HG03135 (cell line): ENCODE measurements around the gene TEDC1.

ENCODE experiments used
- ATAC-seq: cut with Tn5 transposase; IDR thresholded peaks from one replicate; pipeline ENCODE4 v1.9.1; 2021; ENCODE audit warnings: mild to moderate bottlenecking, moderate library complexity; ENCODE audit not compliant: unreplicated experiment

TEDC1 gene

GRCh38 chr14:105456736-105457617, 34.1 kb upstream of the TEDC1 start:
- no peak for ATAC-seq

- no peak for ATAC-seq
Observed at GRCh38 chr14:105458010-105458409, 33.0 kb upstream of the TEDC1 start.

- ATAC-seq = no peak
Observed at GRCh38 chr14:105458571-105458970, 32.5 kb upstream of the TEDC1 start.

GRCh38 chr14:105460116-105460515, 30.9 kb upstream of the TEDC1 start:
- ATAC-seq = no peak

- ATAC-seq = no peak
Observed at GRCh38 chr14:105460616-105461015, 30.4 kb upstream of the TEDC1 start.

GRCh38 chr14:105461903-105462302, 29.1 kb upstream of the TEDC1 start:
- no peak for ATAC-seq

- no peak for ATAC-seq
Observed at GRCh38 chr14:105464501-105464900, 26.5 kb upstream of the TEDC1 start.

GRCh38 chr14:105465209-105466031, 25.6 kb upstream of the TEDC1 start:
- no peak for ATAC-seq

- ATAC-seq = no peak
Observed at GRCh38 chr14:105466531-105467248, 24.4 kb upstream of the TEDC1 start.

GRCh38 chr14:105467249-105467941, 23.7 kb upstream of the TEDC1 start:
- no peak for ATAC-seq

GRCh38 chr14:105467942-105468471, 23.0 kb upstream of the TEDC1 start:
- no peak for ATAC-seq

GRCh38 chr14:105468621-105469241, 22.3 kb upstream of the TEDC1 start:
- ATAC-seq = no peak

GRCh38 chr14:105469456-105470349, 21.3 kb upstream of the TEDC1 start:
- ATAC-seq = no peak

- no peak for ATAC-seq
Observed at GRCh38 chr14:105470350-105471296, 20.4 kb upstream of the TEDC1 start.

- ATAC-seq = no peak
Observed at GRCh38 chr14:105471297-105471821, 19.7 kb upstream of the TEDC1 start.

GRCh38 chr14:105471823-105472485, 19.1 kb upstream of the TEDC1 start:
- ATAC-seq = no peak

GRCh38 chr14:105472486-105472991, 18.5 kb upstream of the TEDC1 start:
- no peak for ATAC-seq
